ENCODE data around the gene PTGDR.

DNA sequence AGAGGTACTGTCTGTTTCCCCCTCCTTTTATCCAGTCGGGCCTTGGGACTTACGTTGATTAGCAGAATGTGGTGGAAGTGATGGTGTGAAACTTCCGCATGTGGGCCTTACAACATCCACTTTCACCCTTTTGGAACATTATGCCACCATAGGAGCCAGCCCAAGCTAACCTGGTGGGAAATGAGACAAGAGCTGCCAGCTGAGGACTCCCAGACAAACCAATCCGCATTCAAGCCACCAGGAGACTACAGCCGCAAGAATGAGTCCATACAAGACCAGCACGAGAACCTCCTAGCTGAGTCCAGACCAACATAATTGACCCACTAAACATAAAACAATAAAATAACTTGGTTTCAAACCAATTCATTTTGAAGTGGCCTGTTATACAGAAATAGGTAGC, 37.5 kb downstream of the PTGDR start:
- TF ChIP-seq EZH2 (IDR thresholded peaks at IDR 0.05; ENCODE audit: borderline replicate concordance, insufficient read depth, low read length, poor library complexity, severe bottlenecking) (no peak), TAF1 (IDR thresholded peaks at IDR 0.05; ENCODE audit: low read depth) (no peak), EP300 (conservative IDR thresholded peaks at IDR 0.05; ENCODE audit: poor library complexity, severe bottlenecking) (no peak), RAD21 (conservative IDR thresholded peaks at IDR 0.05) (no peak)
- TF ChIP-seq, protein P1, sequence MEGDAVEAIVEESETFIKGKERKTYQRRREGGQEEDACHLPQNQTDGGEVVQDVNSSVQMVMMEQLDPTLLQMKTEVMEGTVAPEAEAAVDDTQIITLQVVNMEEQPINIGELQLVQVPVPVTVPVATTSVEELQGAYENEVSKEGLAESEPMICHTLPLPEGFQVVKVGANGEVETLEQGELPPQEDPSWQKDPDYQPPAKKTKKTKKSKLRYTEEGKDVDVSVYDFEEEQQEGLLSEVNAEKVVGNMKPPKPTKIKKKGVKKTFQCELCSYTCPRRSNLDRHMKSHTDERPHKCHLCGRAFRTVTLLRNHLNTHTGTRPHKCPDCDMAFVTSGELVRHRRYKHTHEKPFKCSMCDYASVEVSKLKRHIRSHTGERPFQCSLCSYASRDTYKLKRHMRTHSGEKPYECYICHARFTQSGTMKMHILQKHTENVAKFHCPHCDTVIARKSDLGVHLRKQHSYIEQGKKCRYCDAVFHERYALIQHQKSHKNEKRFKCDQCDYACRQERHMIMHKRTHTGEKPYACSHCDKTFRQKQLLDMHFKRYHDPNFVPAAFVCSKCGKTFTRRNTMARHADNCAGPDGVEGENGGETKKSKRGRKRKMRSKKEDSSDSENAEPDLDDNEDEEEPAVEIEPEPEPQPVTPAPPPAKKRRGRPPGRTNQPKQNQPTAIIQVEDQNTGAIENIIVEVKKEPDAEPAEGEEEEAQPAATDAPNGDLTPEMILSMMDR (IDR thresholded peaks at IDR 0.05; ENCODE audit: poor library complexity, severe bottlenecking) = no peak
